Fibroblast of the conjunctiva (primary cell): ENCODE measurements around the gene DNAJC11.
"Not testable (repeated sequence)": the region's sequence is repeated elsewhere in the genome, so short reads cannot be mapped to it uniquely, and the experiment has no call there.

Experiments
- DNase-seq: peaks from one replicate; pipeline ENCODE4 v3.0.0-alpha.2; 2010; ENCODE audit warnings: low read depth

DNAJC11 gene, protein sequence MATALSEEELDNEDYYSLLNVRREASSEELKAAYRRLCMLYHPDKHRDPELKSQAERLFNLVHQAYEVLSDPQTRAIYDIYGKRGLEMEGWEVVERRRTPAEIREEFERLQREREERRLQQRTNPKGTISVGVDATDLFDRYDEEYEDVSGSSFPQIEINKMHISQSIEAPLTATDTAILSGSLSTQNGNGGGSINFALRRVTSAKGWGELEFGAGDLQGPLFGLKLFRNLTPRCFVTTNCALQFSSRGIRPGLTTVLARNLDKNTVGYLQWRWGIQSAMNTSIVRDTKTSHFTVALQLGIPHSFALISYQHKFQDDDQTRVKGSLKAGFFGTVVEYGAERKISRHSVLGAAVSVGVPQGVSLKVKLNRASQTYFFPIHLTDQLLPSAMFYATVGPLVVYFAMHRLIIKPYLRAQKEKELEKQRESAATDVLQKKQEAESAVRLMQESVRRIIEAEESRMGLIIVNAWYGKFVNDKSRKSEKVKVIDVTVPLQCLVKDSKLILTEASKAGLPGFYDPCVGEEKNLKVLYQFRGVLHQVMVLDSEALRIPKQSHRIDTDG

DNA sequence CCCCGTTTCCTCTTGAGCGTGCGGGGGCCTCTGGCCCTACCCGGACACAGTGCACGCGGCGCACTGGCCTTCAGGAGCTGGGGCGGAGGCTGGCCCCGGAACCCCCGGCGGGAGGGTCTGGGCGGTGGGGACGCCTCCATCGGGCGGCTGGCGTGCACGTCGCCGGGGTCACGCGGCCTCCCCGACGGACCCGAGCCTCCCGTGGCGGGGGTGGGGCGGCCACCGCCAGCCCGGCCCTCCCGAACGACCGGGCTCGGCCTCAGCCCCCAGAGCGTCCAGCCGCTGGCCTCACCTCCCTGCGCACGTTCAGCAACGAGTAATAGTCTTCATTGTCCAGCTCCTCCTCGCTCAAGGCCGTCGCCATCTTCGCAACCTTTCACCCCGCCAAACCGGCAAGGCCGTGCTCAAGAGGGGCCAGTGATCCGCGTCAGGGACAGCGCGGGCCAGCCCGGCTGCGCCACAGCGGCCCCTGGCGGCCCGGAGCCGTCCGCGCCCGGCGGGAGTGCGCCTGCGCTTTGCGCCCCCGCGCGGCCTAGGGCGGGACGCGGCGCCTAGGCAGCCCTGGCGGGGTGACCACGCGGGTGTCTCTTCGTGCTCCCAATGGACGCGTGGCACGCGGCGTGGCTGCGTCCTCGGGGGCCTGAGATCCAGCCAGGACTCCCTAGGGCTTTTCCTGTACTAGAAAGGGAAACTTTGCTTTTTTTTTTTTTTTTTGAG lies at the start of gene DNAJC11:
Gene DNAJC11 (minus strand): TSS at position 380 of the 717 bp plus-strand sequence. CDS start 16 bp downstream, at position 364.
- peak; percentile 72 for DNase-seq

DNA sequence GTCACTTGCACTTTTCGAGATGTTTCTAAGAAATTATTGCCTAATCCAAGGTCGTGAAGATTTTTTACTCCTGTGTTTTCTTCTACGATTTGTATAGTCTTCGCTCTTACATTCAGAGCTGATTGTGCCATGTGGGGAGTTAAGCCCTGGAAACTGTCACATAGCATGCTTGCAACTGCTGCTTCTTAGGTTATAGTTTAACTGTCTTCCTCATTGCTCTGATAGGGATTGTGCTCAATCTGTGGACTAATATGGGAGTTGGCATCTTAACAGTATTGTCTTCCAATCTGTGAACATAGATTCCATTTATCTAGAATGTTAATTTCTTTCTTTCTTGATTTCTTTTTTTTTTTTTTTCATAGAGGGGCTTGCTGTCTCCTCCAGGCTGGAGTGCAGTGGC lies 48.9 kb upstream of the DNAJC11 start:
- no peak for DNase-seq

DNA sequence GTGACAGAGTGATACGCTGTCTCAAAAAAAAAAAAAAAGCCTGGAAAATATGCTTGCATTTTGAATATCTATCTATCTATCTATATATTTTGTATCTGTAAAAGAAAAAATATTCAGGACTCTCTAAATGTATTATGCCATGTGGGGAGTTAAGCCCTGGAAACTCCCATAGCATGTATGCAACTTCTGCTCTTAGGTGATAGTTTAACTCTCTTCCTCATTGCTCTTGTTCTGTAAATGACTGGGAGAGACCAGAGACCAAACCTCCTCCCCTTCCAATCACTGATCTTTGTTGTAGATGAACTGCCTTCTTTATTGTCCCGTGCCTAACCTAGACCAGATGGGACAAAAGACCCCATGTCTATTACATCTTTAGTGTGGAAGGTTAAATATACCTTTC lies 46.1 kb upstream of the DNAJC11 start:
- no peak for DNase-seq

DNA sequence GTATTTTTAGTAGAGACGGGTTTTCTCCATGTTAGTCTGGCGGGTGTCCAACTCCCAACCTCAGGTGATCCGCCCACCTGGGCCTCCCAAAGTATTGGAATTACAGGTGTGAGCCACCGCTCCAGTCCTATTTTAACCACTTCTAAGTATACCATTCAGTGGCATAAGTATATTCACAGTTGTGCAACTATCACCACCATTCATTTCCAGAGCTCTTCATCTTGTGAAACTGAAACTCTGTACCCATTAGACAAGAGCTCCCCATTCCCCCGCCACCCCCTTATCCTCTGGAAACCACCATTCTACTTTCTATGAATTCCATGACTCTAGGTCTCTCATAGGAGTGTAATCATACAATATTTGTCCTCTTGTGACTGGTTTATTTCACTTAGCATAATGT lies 43.5 kb upstream of the DNAJC11 start:
- DNase-seq: no peak

DNA sequence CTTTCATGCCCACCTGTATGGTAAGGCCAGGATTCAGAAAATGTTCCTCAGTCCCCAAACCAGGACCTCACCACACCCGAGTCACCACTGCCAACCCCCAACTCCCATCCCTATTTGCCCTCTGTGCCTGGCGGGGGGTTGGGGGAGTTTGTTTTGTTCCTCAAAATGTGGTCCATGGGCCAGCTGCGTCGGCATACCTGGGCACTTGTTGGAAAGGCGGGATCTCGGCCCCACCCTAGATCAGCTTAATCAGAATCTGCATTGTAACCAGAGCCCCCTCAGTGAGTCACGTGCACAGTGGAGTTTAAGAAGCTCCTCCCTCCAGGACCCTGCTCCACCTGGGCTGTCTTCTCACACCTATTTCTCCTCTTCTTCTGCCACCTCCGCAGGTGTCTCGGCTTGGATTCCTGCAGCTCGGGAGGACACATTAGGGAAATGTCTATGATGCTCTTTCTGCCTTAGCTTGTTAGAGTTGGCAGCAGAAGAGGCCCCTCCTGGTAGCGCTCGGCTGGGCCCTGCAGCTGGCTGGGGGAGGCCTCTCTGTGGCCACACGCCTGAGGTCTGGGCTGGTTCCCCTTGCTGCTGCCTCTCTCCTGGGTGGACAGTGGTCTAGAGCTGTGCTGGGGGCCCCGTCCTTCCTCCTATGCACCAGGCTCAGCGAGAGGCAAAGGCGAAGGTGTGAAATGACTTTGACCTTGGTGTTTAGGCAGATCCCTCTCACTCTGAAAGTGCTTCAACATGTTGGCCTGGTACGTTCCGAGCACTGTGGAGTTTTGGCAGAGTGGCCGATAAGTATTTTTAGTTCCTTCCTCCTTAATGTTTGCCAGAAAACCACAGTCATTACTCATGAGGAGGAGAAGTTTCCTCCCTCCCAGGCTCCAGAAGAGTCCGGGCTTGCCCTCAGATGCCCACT lies 41.8 kb upstream of the DNAJC11 start:
- peak; percentile 60 for DNase-seq

DNA sequence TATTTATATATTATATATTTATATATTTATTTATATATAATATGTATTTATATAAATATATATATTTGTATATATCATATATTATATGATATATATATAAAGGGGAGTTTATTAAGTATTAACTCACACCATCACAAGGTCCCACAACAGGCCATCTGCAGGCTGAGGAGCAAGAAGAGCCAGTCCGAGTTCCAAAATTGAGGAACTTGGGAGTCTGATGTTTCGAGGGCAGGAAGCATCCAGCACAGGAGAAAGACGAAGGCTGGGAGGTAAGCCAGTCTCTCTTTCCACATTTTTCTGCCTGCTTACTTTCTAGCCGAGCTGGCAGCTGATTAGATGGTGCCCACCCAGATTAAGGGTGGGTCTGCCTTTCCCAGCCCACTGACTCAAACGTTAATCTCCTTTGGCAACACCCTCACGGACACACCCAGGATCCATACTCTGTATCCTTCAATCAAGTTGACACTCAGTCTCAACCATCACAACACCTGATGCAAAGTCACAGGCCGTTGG lies 41.1 kb upstream of the DNAJC11 start:
- DNase-seq: not testable (repeated sequence)

DNA sequence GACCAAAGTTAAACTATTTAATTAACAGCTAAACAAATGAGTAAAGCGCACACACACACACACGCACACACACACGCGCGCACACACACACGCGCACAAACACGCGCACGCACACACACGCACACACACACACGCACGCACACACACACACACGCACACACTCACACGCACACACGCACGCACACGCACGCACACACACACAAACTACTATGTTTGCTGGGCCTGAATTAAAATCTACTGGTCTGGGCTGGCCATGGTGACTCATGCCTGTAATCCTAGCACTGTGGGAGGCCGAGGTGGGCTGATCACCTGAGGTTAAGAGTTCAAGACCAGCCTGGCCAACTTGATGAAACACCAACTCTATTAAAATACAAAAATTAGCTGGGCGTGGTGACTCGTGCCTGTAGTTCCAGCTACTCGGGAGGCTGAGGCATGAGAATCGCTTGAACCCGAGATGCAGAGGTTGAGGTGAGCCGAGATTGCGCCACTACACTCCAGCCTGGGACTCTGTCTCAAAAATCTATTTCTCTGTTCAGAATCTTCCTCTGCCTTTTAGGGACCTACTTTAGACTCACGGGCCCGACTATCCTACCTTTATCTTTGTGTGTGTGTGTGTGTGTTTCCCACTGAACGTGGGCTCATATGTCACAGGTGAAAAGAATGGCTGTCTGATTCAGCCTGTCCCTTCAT lies 37.5 kb upstream of the DNAJC11 start:
- DNase-seq: no peak

DNA sequence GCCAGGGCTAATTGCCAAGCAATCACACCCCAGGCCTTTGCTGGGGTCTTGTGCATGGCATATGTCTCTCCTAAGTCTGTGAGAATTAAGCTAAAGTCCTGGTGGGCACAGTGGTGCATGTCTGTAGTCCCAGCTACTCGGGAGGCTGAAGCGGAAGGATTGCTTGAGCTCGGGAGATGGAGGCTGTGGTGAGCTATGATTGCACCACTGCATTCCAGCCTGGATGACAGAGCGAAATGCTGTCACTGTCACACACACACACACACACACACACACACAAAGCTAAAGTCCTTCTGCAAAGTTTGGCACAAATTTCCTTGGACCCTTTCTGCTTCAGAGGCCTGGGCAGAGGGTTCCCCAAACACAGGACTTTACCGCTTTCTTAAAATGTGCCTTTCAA lies 31.3 kb upstream of the DNAJC11 start:
- no peak for DNase-seq

DNA sequence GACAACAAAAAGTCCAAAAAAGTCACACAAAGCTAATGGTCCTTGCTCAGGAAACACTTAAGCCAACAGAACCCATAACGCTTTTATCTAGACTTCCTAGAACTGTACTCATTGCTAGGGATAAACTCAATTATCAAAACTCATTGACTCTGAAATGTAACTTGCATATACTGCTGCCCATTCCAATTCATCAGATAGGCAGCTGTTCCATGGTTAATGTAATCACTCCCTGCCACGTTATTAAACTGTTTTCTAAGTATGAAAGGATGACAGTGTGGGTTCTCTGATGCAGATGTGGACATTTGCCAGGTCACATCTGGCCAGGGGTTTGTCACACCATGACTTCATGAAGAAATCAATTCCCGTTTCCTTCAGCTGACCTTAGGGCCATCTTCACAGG lies 30.3 kb upstream of the DNAJC11 start:
- no peak for DNase-seq

DNA sequence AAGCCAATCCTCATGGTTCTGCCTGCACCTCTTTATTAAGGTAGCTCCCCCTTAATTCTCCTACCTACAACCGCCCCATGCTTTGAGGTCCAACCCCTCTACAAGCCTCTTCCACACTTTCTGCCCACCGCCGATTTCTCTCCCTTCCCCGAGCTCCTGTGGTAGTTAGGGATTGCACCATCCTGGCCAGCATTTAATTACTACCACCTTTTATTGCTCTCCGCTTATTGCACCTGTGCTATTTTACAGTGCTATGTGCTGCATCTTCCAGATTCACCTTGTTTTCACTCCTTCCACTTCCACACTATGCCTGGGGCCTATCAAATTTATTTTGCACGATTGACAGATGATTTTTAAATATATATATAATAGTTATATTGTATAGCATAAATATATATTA lies 29.3 kb upstream of the DNAJC11 start:
- DNase-seq: no peak

DNA sequence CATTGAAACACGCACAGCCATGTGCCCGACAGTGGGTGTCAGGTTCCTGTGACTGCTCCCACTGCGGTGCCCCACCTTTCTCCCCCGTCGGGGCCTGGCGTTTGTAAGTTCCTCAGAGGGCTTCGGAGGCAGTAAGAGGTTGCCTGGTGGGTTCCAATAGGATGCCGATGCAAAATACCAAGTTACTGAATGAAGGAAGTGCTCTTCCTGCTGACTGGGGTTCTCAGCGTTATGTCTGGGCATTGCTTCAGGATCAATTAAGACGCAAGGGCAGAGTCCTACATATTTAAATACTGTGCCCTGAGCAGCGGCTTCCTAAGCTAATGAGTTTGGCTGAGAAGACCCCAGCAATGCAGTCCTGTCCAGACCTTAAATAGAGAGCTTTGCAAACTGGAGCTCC lies 28.9 kb upstream of the DNAJC11 start:
- no peak for DNase-seq

DNA sequence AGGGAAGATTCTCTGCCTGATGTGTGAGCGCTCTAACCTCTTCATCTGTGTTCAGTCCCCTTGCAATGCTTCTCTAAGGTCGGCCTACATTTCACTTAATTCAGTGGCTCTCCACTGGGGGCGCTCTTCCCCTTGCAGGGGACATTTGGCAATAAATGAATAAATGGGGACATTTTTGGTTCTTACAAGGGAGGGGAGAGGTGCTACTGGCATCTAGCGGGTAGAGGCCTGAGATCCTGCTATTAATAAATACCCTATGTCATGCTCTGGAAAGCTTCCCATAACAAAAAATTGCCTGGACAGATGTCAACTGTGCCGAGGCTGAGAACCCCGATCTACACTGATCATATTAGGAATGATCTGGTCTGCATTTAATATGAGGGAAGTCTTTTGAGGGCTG lies 25.9 kb upstream of the DNAJC11 start:
- peak; percentile 27 for DNase-seq

DNA sequence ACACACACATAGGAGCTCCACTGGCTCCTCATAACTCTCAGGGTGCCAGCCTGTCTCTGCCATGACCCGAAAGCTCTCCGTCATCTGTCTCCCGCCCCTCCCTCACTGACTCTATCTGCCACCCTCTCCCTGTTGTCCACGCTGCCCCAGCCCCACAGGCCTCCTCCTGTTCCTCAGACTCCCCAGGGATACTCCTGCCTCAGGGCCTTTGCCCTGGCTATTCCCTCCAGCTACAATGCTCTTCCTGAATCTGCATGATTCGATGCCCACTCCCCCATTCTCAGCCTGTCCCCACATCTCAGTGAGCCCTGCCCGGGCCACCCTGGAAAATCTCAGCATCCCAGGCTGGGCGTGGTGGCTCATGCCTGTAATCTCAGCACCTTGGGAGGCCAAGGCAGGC lies 24.6 kb upstream of the DNAJC11 start:
- DNase-seq: no peak

DNA sequence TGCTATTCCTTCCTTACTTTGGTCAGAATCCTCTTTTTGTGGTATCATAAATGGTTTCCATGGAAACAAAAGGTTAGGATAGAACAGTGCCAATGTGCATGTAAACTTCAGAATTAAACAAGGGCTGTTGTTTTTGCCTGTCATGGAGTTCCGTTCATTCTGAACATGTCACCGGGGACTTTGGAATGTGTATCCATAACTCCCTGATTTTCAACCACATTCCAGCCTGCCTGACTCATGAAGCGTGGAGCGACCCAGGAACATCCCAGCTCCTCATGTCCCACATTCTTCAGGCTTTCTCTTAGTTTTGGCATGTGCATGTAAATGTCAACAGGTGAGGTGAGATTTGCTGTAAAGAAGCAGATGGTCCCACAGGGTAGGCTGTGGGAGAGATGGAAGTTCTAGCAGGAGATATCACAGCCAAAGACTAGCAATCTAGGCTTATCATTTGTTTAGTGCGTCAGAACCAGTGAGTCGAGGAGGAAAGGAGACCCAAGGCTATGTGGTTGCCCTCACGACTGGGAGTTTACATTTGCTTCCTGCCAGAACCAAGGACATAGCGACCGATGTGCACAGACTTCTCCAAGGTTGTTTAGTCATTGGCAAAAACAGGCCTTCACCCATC lies 23.0 kb upstream of the DNAJC11 start:
- DNase-seq: no peak

DNA sequence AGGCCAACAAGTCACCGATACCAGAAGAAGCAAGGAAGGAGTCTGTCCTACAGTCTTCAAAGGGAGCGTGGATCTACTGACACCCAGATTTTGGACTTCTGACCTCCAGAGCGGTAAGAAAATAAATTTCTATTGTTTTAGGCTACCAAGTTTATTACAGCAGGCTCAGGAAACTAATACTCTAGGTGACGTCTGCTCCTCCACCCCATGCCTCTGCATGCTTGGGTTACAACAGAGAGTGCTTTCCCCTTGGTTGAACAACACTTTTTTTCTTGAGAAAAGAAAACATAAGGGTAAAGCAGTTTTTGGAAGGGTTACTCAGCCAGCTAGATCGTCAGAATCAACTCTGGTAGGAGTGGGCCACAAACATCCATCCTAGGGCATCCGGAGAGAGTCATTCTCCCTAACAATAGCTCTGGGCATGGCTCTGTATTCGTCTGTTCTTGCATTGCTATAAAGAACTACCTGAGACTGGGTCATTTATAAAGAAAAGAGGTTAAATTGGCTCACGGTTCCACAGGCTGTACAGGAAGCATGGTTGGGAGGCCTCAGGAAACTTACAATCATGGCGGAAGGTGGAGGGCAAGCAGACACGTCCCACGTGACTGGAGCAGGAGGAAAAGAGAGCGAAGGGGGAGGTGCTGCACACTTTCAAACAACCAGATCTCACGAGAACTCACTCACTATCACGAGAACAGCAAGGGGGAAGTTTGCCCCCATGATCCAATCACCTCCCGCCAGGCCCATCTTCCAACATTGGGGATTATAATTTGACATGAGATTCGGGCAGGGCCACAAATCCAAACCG lies 22.2 kb upstream of the DNAJC11 start:
- DNase-seq: no peak

DNA sequence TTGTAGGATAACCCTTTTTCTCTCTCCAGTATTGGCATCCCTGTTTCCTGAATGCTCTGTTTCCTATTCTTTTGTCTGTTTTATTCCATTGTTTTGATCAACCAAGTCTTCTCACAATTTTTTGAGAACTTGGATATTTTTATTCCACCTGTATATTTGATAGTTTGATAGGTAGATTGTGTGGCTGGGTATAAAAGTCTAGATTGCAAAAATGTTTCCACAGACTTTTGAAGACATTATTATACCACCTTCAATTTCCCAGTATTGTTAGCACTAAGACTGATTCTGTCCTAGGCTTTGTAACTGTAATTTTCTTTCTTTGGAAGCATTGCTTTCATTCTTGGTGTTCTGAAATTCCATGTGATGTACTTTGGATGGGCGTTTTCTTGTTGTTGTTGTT lies 9.6 kb upstream of the DNAJC11 start:
- no peak for DNase-seq

DNA sequence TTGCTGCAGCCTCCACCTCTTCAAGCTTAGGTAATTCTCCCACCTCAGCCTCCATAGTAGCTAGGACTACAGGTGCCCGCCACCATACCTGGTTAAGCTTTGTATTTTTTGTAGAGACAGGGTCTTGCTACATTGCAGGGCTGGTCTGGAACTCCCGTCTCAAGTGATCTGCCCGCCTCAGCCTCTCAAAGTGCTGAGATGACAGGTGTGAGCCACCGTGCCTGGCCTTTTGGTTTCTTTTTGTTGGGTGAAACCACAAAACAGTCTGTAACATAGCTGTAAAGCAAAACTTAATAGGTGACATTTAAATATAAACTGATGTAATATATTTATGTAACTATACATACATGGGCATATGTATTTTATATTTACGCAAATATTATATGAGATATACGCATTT lies 3.1 kb upstream of the DNAJC11 start:
- no peak for DNase-seq

DNA sequence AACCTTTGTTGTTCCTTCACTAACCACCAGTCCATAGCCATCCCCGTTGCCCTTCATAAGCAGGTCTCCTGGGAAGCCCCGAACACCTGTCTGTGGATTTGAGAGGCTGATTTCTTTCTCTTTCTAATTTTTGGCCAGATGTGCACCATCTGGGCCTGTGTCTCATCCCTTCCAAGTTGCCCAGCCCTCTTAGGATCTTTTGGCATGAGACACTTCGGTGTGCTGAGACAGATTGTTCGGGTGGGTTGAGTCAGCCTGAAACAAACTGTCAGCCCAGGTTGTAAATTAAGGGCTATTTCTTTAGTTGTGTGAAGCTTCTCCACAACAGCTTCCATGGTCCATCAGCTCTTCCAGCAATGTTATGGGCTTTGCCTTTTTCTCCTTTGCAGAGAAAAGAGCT lies 1.4 kb upstream of the DNAJC11 start:
- DNase-seq: no peak

DNA sequence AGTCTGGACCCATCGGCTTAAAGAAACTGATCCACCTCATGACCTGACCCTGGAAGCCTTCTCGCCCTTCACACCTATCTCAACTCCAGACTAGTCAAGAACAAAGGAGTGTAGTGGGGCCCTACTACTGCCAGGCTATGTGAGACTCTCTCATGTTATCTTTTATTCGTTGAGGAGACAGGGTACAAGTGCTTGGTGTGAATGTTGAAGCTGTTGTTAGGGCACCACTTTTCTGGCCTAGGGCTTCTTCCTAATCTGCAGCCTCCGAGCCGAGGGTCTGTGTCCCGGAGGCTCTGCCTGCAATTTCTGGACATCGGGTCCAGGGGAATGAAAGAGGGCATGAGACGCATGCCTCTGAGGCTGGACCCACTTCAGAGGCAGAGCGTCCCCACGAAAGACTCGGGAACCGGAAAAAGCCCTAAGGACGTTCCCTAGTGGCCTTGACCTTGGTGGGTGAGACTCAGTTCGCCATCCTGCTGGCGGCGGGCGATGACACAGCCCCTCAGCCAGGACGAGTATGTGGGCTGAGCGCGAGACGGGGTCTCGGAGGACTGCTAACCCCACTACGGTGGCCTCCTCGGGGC lies 671 bp downstream of the DNAJC11 start:
- no peak for DNase-seq

DNA sequence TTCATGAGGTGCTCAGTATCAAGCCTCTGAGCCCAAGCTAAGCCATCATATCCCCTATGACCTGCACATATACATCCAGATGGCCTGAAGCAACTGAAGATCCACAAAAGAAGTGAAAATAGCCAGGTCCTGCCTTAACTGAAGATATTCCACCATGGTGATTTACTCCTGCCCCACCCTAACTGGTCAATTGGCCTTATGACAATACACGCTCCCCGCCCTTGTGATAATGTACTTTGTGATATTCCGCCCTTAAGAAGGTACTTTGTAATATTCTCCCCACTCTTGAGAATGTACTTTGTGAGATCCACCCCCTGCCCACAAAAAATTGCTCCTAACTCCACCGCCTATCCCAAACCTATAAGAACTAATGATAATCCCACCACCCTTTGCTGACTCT lies 1.7 kb downstream of the DNAJC11 start:
- DNase-seq: not testable (repeated sequence)
